H1 (cell line): ENCODE measurements around the gene YWHAQ. TPM values are rescaled to one million over a fixed set of nuclear protein-coding genes. Genes with fewer than 3 reads are reported as not detected.

ENCODE experiments used
- CTCF ChIA-PET: fragments of 300-600 bp; sonication (Branson Sonifier 250); formaldehyde crosslinking; loops from one replicate; lab custom pipeline; 2021; ENCODE audit not compliant: partially characterized antibody; lab: Charles Lee
- POLR2A ChIA-PET: fragments of 300-600 bp; sonication (Branson Sonifier 250); formaldehyde crosslinking; loops from one replicate; lab custom pipeline; 2021; ENCODE audit warnings: inconsistent platforms; ENCODE audit not compliant: partially characterized antibody; lab: Charles Lee
- DNase-seq, 2 experiments: peaks; one replicate each; pipeline versions ENCODE4 v3.0.0 to v3.0.0-alpha.2; 2010 to 2022; ENCODE audit warnings: low spot score in 2 of 2, low read depth in 1 of 2, mixed read lengths in 1 of 2
- FAIRE-seq: peaks from 2 replicates; lab custom pipeline; 2011; peaks lifted over from hg19 to GRCh38; lab: Jason Lieb, UNC
- H2AFZ ChIP-seq: 2 replicates; pipeline ENCODE4 v1.8.1; 2012; ENCODE audit warnings: low read length, inconsistent platforms
- H2AK5ac ChIP-seq: 2 replicates; pipeline ENCODE4 v1.6.1; 2013; ENCODE audit warnings: low read depth, low read length
- H2BK120ac ChIP-seq: replicated peaks from 2 replicates; pipeline ENCODE3; 2013; ENCODE audit warnings: low read depth, low read length, inconsistent platforms
- H2BK12ac ChIP-seq: 2 replicates; pipeline ENCODE4 v1.6.1; 2013; ENCODE audit warnings: low read depth, low read length
- H2BK15ac ChIP-seq: 2 replicates; pipeline ENCODE4 v1.6.1; 2013; ENCODE audit warnings: low read length
- H2BK20ac ChIP-seq: 2 replicates; pipeline ENCODE4 v1.6.1; 2013; ENCODE audit warnings: low read length
- H2BK5ac ChIP-seq: 2 replicates; pipeline ENCODE4 v1.6.1; 2013; ENCODE audit warnings: low read depth, low read length
- H3K14ac ChIP-seq: 2 replicates; pipeline ENCODE4 v1.6.1; 2013; ENCODE audit warnings: inconsistent platforms; ENCODE audit not compliant: insufficient read length
- H3K18ac ChIP-seq: 2 replicates; pipeline ENCODE4 v1.6.1; 2013; ENCODE audit warnings: low read length; ENCODE audit errors: extremely low read depth
- H3K23ac ChIP-seq: 2 replicates; pipeline ENCODE4 v1.6.1; 2013; ENCODE audit warnings: inconsistent platforms; ENCODE audit not compliant: insufficient read length
- H3K23me2 ChIP-seq: 2 replicates; pipeline ENCODE4 v1.6.1; 2013; ENCODE audit warnings: low read depth, low read length
- H3K27ac ChIP-seq: 2 replicates; pipeline ENCODE4 v1.6.1; 2011; ENCODE audit warnings: low read depth, low read length, inconsistent platforms
- H3K27me3 ChIP-seq, 4 experiments: replicated peaks in 1 of 4; 1 replicate in 1 of 4; 2 replicates in 3 of 4; pipeline versions ENCODE4 v1.6.1 to v1.8.1; 2011 to 2013; ENCODE audit warnings: low read length in 3 of 4, mild to moderate bottlenecking in 3 of 4, inconsistent platforms in 2 of 4, mixed read lengths in 2 of 4, moderate library complexity in 1 of 4; ENCODE audit not compliant: control insufficient read depth in 3 of 4, insufficient read depth in 3 of 4; ENCODE audit errors: extremely low read depth in 1 of 4
- H3K36me3 ChIP-seq, 4 experiments: 2 replicates each; pipeline versions ENCODE4 v1.6.1 to v1.8.1; 2011 to 2013; ENCODE audit warnings: mild to moderate bottlenecking in 4 of 4, low read length in 3 of 4, moderate library complexity in 2 of 4, control low read depth in 1 of 4, inconsistent platforms in 1 of 4; ENCODE audit not compliant: insufficient read depth in 4 of 4, control insufficient read depth in 2 of 4
- H3K4ac ChIP-seq: replicated peaks from 2 replicates; pipeline ENCODE3; 2013; ENCODE audit warnings: low read length, low read depth, mixed read lengths, inconsistent platforms; ENCODE audit not compliant: insufficient read length
- H3K4me1 ChIP-seq, 4 experiments: replicated peaks in 1 of 4; 1 replicate in 1 of 4; 2 replicates in 3 of 4; pipeline versions ENCODE4 v1.6.1 to v1.8.1; 2011 to 2013; ENCODE audit warnings: low read length in 3 of 4, inconsistent platforms in 2 of 4, mixed read lengths in 1 of 4; ENCODE audit not compliant: insufficient read depth in 4 of 4, control insufficient read depth in 3 of 4
- H3K4me2 ChIP-seq, 2 experiments: 2 replicates each; pipeline versions ENCODE4 v1.6.1 to v1.8.1; 2011 to 2013; ENCODE audit warnings: low read depth in 2 of 2, low read length in 2 of 2, control low read depth in 1 of 2, inconsistent platforms in 1 of 2, mild to moderate bottlenecking in 1 of 2; ENCODE audit not compliant: insufficient read depth in 1 of 2
- H3K4me3 ChIP-seq, 4 experiments: fragments of 200-600, 300-600 bp in 1 of 4; sonication (generic), shearing (Covaris generic), sonication (Bioruptor Twin) in 1 of 4; 2 replicates each; pipeline versions ENCODE4 v1.5.1 to v1.8.1; 2011 to 2016; ENCODE audit warnings: low read length in 4 of 4, low read depth in 3 of 4, control low read depth in 2 of 4, inconsistent platforms in 2 of 4, mild to moderate bottlenecking in 2 of 4, mixed read lengths in 1 of 4, moderate library complexity in 1 of 4; ENCODE audit not compliant: insufficient read depth in 2 of 4; ENCODE audit errors: extremely low read depth in 1 of 4
- H3K56ac ChIP-seq: replicated peaks from 2 replicates; pipeline ENCODE3; 2013; ENCODE audit warnings: low read depth, mild to moderate bottlenecking, mixed read lengths, low read length, inconsistent platforms; ENCODE audit not compliant: insufficient read length
- H3K79me1 ChIP-seq: 2 replicates; pipeline ENCODE4 v1.6.1; 2013; ENCODE audit warnings: low read depth, low read length, control low read depth
- H3K79me2 ChIP-seq, 2 experiments: 2 replicates each; pipeline versions ENCODE4 v1.6.1 to v1.8.1; 2012 to 2013; ENCODE audit warnings: low read length in 2 of 2, mild to moderate bottlenecking in 2 of 2, inconsistent platforms in 1 of 2; ENCODE audit not compliant: insufficient read depth in 2 of 2, control insufficient read depth in 1 of 2
- H3K9ac ChIP-seq, 4 experiments: replicated peaks in 1 of 4; 1 replicate in 1 of 4; 2 replicates in 3 of 4; pipeline versions ENCODE4 v1.6.1 to v1.8.1; 2011 to 2013; ENCODE audit warnings: low read depth in 3 of 4, low read length in 3 of 4, control low read depth in 2 of 4, mild to moderate bottlenecking in 2 of 4, moderate library complexity in 2 of 4, inconsistent platforms in 1 of 4; ENCODE audit errors: extremely low read depth in 1 of 4
- H3K9me3 ChIP-seq, 2 experiments: 2 replicates each; pipeline versions ENCODE4 v1.6.1 to v1.8.1; 2012 to 2013; ENCODE audit warnings: mild to moderate bottlenecking in 2 of 2, moderate library complexity in 2 of 2, control low read depth in 1 of 2, inconsistent platforms in 1 of 2, low read depth in 1 of 2, low read length in 1 of 2, mixed read lengths in 1 of 2; ENCODE audit not compliant: insufficient read depth in 2 of 2
- H4K20me1 ChIP-seq, 2 experiments: replicated peaks in 1 of 2; 2 replicates each; pipeline versions ENCODE3 to v1.8.1; 2011 to 2013; ENCODE audit warnings: inconsistent platforms in 2 of 2, low read length in 2 of 2, mild to moderate bottlenecking in 1 of 2; ENCODE audit not compliant: insufficient read depth in 2 of 2, control insufficient read depth in 1 of 2
- H4K5ac ChIP-seq: 2 replicates; pipeline ENCODE4 v1.6.1; 2013; ENCODE audit warnings: low read length, low read depth, mixed read lengths, inconsistent platforms; ENCODE audit not compliant: insufficient read length
- H4K8ac ChIP-seq: 2 replicates; pipeline ENCODE4 v1.8.0; 2013; ENCODE audit warnings: mild to moderate bottlenecking, moderate library complexity, low read length, inconsistent platforms; ENCODE audit not compliant: insufficient read depth; ENCODE audit errors: extremely low read depth
- H4K91ac ChIP-seq: replicated peaks from 2 replicates; pipeline ENCODE3; 2013; ENCODE audit warnings: low read length, mixed read lengths, inconsistent platforms; ENCODE audit not compliant: insufficient read length
- CHD1 ChIP-seq: IDR thresholded peaks from 2 replicates; pipeline ENCODE4 v1.6.1; 2012; ENCODE audit warnings: low read depth, low read length, improper control_type of control experiment
- EGR1 ChIP-seq: IDR thresholded peaks from 2 replicates; pipeline ENCODE4 v1.6.1; 2011; ENCODE audit warnings: low read depth, low read length, borderline replicate concordance
- JUN ChIP-seq: IDR thresholded peaks from 2 replicates; pipeline ENCODE4 v1.6.1; 2011; ENCODE audit warnings: low read depth, mild to moderate bottlenecking, improper control_type of control experiment, low read length
- POLR2A ChIP-seq, 2 experiments: IDR thresholded peaks; 1 replicate in 1 of 2; 2 replicates in 1 of 2; pipeline ENCODE4 v1.6.1; 2011; ENCODE audit warnings: low read depth in 2 of 2, low read length in 2 of 2, mild to moderate bottlenecking in 2 of 2; ENCODE audit errors: control extremely low read depth in 1 of 2
- SIN3A ChIP-seq, 2 experiments: IDR thresholded peaks in 1 of 2; conservative IDR thresholded peaks in 1 of 2; 2 replicates each; pipeline ENCODE4 v1.6.1; 2011 to 2012; ENCODE audit warnings: low read length in 2 of 2, improper control_type of control experiment in 1 of 2, low read depth in 1 of 2, mild to moderate bottlenecking in 1 of 2
- SRF ChIP-seq: IDR thresholded peaks from 2 replicates; pipeline ENCODE4 v1.6.1; 2011; ENCODE audit warnings: mild to moderate bottlenecking, low read depth, low read length, moderate library complexity
- SUZ12 ChIP-seq: fragments of 200-600 bp; sonication (generic); IDR thresholded peaks from 2 replicates; pipeline ENCODE4 v1.6.1; 2012; ENCODE audit warnings: mild to moderate bottlenecking, inconsistent platforms, low read length, moderate library complexity, mixed read lengths
- TAF1 ChIP-seq: IDR thresholded peaks from 2 replicates; pipeline ENCODE4 v1.6.1; 2011; ENCODE audit warnings: mild to moderate bottlenecking, low read depth, low read length
- WGBS, 2 experiments: shearing (Covaris generic) in 1 of 2; methylation state at CpG; one replicate each; pipeline versions ENCODE4 v1.1.6 to v1.1.7; 2013 to 2015; ENCODE audit warnings: low lambda C conversion rate in 2 of 2, mixed read lengths in 2 of 2, inconsistent platforms in 1 of 2, low coverage in 1 of 2, missing lambda C conversion rate in 1 of 2; ENCODE audit not compliant: insufficient replicate concordance in 2 of 2, insufficient coverage in 1 of 2, insufficient read length in 1 of 2; ENCODE audit errors: extremely low coverage in 1 of 2, missing lambda C conversion rate in 1 of 2; 5-methylcytosine and 5-hydroxymethylcytosine counted together
- polyA plus RNA-seq, 7 experiments: library from polyadenylated mRNA; depleted of rRNA in 3 of 7; stranded (reverse) in 5 of 7; unstranded in 2 of 7; fragments of >200 nt in 5 of 7; fragments of 200-250 nt in 2 of 7; gene quantifications; 1 replicate in 5 of 7; 2 replicates in 1 of 7; 4 replicates in 1 of 7; pipeline versions ENCODE4 v1.2.1 to v1.2.3, GENCODE V29; 2011 to 2013; ENCODE audit warnings: missing spikeins in 2 of 7, mixed read lengths in 2 of 7
- total RNA-seq: library from RNA; stranded (reverse); fragmentation: NEBNext Ultra II Directional; extraction: Animal tissue kit (Norgen Biotek cat#: 25700); gene quantifications from 2 replicates; pipeline ENCODE4 v1.2.1, GENCODE V29; 2021

Gene YWHAQ
- total and polyA plus RNA-seq, 2 of the 8 experiments (the other 6 are each of a cell fraction or from before 2014, with no cell fraction given), result 244 to 480 TPM

DNA sequence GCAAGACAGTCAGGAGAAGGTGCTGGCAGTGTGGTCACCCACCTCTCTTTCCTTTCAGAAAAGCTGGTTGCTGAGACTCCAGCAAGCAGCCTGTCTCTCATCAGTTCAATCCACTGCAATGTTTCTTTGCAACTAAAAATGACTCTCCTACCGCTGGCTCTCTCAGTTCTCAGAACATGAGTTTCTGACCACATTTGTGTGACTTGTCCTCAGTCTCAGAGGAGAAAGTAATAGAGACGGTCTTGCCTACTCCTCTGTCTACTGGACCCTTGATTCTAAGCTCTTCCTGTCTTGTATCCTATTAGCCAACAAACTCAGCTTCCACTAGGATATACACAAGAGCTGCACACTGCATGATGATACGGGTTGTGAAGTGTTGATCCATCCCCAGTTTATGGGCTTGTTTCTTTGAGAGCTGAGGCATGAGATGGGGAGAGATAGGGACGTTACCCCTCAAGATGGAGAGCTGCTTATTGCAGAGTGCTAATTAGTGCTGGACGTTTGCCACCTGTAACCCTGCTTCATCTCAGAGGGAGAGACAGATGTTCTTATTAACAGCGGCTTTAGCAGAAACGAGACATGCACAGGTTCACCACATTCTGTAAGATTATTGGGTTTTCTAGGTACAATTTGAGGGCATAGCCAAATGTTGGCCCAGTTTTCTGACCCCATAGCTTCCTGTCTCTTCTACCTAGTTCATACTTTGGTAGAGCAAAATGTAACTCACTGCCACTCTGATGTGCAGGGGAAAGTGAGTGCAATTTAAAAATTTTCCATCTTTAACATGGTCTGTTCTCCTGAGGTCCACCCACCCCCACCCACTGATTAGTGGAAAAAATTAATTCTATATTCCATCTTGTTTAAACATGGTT, 32.4 kb upstream of the YWHAQ start:
- no peak overlapping the region for H3K4me3 ChIP-seq
- no peak overlapping the region for H3K4ac ChIP-seq
- H3K23me2 ChIP-seq, result no peaks in the 10 kb centered on the region
- WGBS, 2 experiments, result 84% methylated on average over 7 of the region's 7 CpGs; no CpG with 5 or more reads in 1 of the 2 experiments
- no peaks in the 10 kb centered on the region for H3K79me2 ChIP-seq
- H3K18ac ChIP-seq, result no peak overlapping the region
- no peak overlapping the region for H2BK12ac ChIP-seq
- H3K4me2 ChIP-seq, result no peak overlapping the region
- POLR2A ChIA-PET, result no interaction called here
- H3K9ac ChIP-seq, result no peak overlapping the region
- H4K20me1 ChIP-seq, result no peaks in the 10 kb centered on the region
- H3K4me1 ChIP-seq, result no peaks in the 10 kb centered on the region; a peak in 1 of 7 replicates
- CTCF ChIA-PET, result interaction anchor here (1.7 kb wide), 1 partner anchor 17 kb away, joined by 7 read pairs; no protein-coding TSS in a partner anchor
- H2BK5ac ChIP-seq, result no peak overlapping the region
- H2AFZ ChIP-seq, result 0 out of 2 replicates have a peak overlapping the region, but pooled peaks have one; percentile 27
- no peak overlapping the region for H3K27ac ChIP-seq
- no peak overlapping the region for H3K23ac ChIP-seq
- H2BK120ac ChIP-seq, result no peak overlapping the region
- H4K8ac ChIP-seq, result no peak overlapping the region
- H3K9me3 ChIP-seq, result no peaks in the 10 kb centered on the region
- no peak for FAIRE-seq
- no peak overlapping the region for H2AK5ac ChIP-seq
- H3K27me3 ChIP-seq, result 0 out of 7 replicates have a peak, but pooled peaks cover 0 to 2% (median 0%) of the 10 kb centered on the region in 4 experiments
- H4K91ac ChIP-seq, result no peak overlapping the region
- no peak for TF ChIP-seq POLR2A (IDR thresholded peaks at IDR 0.05; ENCODE audit: control extremely low read depth in 1 of 2, low read depth in 2 of 2, low read length in 2 of 2)
- TF ChIP-seq TAF1, result no peak
- TF ChIP-seq EGR1, result no peak
- TF ChIP-seq SRF, result no peak
- TF ChIP-seq SUZ12, result no peak
- TF ChIP-seq CHD1, result no peak
- TF ChIP-seq SIN3A (conservative IDR thresholded peaks at IDR 0.05 in 1 of 2, IDR thresholded peaks at IDR 0.05 in 1 of 2; ENCODE audit: low read depth in 1 of 2, low read length in 2 of 2), result no peak
- TF ChIP-seq JUN, result no peak
- no peaks in the 10 kb centered on the region for H3K79me1 ChIP-seq
- no peak overlapping the region for H2BK20ac ChIP-seq
- no peak overlapping the region for H2BK15ac ChIP-seq
- H3K36me3 ChIP-seq, result no peaks in the 10 kb centered on the region
- H3K14ac ChIP-seq, result no peak overlapping the region
- no peak for DNase-seq
- H3K56ac ChIP-seq, result no peak overlapping the region
- H4K5ac ChIP-seq, result no peak overlapping the region
